Measurements from ENCODE around the gene PEX11G.

DNA sequence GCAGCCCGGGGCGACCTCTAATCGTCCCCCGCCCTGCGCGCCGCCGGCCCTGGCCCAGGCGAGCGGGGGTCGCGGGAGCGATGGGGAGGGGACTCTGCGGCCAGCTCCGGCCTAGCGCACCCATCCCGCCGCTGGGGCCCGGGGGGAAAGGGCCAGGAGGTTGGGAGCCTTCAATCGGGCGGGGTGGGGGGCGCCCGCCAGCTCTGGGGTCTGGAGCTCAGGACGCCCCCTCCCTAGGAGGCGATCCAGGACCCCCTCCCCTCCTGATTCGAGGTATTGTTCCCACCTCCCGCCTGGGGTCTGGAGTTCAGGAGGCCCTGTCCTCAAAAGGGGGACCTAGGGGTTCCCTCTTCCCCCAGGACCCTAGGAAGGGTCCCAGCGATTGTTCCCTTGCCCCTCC lies 27.5 kb upstream of the PEX11G start:
- TF ChIP-seq CTCF (IDR thresholded peaks at IDR 0.05; ENCODE audit: poor library complexity, severe bottlenecking), result no peak
- TF ChIP-seq POLR2AphosphoS5 (IDR thresholded peaks at IDR 0.05), result no peak
- TF ChIP-seq EP300 (conservative IDR thresholded peaks at IDR 0.05; ENCODE audit: poor library complexity, severe bottlenecking), result no peak
- TF ChIP-seq EZH2 (IDR thresholded peaks at IDR 0.05; ENCODE audit: borderline replicate concordance, insufficient read depth, low read length, poor library complexity, severe bottlenecking), result no peak
- TF ChIP-seq MXI1 (conservative IDR thresholded peaks at IDR 0.05; ENCODE audit: poor library complexity, severe bottlenecking), result no peak
- TF ChIP-seq, protein P1, sequence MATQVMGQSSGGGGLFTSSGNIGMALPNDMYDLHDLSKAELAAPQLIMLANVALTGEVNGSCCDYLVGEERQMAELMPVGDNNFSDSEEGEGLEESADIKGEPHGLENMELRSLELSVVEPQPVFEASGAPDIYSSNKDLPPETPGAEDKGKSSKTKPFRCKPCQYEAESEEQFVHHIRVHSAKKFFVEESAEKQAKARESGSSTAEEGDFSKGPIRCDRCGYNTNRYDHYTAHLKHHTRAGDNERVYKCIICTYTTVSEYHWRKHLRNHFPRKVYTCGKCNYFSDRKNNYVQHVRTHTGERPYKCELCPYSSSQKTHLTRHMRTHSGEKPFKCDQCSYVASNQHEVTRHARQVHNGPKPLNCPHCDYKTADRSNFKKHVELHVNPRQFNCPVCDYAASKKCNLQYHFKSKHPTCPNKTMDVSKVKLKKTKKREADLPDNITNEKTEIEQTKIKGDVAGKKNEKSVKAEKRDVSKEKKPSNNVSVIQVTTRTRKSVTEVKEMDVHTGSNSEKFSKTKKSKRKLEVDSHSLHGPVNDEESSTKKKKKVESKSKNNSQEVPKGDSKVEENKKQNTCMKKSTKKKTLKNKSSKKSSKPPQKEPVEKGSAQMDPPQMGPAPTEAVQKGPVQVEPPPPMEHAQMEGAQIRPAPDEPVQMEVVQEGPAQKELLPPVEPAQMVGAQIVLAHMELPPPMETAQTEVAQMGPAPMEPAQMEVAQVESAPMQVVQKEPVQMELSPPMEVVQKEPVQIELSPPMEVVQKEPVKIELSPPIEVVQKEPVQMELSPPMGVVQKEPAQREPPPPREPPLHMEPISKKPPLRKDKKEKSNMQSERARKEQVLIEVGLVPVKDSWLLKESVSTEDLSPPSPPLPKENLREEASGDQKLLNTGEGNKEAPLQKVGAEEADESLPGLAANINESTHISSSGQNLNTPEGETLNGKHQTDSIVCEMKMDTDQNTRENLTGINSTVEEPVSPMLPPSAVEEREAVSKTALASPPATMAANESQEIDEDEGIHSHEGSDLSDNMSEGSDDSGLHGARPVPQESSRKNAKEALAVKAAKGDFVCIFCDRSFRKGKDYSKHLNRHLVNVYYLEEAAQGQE (IDR thresholded peaks at IDR 0.05; ENCODE audit: borderline replicate concordance), result no peak
- TF ChIP-seq RAD21 (conservative IDR thresholded peaks at IDR 0.05), result no peak
